ENCODE results near the gene SCN9A.

The SCN9A gene

DNA sequence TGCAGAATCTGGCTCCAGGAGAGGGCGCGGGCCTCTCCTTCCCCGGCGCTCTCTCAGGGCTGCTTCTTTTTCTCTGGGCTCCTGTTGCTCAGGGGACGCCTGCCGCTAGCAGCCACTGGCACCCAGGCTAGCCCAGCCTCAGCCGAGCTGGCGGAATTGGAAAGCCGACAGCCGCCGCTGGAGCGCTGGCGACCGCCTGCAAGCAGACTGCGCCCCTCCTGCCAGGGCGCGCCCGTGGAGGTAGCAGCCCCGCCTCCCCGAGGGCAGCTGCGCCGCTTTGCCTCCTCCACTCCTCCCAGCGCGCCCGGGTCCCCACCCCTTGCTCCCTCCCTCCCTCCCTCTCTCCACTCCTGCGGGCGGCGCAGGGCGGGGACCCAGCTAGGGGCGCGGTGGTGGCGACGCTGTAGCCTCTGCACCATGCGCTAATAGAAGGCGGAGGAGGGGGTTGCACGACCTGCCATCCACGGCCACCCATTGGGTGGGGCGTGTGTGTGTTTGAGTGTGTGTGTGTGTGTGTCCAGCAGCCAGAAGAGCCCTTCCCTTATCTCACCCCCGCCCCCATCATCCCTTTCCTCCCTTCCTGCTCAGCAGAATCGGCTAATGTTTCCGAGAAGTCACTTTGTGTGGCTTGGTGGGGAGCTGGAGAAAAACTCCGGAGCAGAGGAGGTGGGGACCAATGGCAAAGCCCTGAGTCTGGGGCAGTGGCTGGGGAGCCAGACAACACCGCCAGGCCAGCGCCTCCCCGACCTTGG is at the start of gene SCN9A:
Gene SCN9A (minus strand): TSS at position 209 of the 752 bp plus-strand sequence. CDS start 64,188 bp downstream, outside the sequence.
- TF ChIP-seq, protein P1, sequence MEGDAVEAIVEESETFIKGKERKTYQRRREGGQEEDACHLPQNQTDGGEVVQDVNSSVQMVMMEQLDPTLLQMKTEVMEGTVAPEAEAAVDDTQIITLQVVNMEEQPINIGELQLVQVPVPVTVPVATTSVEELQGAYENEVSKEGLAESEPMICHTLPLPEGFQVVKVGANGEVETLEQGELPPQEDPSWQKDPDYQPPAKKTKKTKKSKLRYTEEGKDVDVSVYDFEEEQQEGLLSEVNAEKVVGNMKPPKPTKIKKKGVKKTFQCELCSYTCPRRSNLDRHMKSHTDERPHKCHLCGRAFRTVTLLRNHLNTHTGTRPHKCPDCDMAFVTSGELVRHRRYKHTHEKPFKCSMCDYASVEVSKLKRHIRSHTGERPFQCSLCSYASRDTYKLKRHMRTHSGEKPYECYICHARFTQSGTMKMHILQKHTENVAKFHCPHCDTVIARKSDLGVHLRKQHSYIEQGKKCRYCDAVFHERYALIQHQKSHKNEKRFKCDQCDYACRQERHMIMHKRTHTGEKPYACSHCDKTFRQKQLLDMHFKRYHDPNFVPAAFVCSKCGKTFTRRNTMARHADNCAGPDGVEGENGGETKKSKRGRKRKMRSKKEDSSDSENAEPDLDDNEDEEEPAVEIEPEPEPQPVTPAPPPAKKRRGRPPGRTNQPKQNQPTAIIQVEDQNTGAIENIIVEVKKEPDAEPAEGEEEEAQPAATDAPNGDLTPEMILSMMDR (IDR thresholded peaks at IDR 0.05; ENCODE audit: poor library complexity, severe bottlenecking): peak; percentile 34
- Histone ChIP-seq H3K4me1 (ENCODE audit: insufficient read depth, poor library complexity, severe bottlenecking) (no peaks in the 10 kb centered on the region), H3K4me3 (ENCODE audit: severe bottlenecking) (peak within 1 kb of the TSS; percentile 34), H3K36me3 (ENCODE audit: low read depth) (no peaks in the 10 kb centered on the region), H3K27ac (ENCODE audit: poor library complexity, severe bottlenecking) (no peak within 1 kb of the TSS), H3K27me3 (ENCODE audit: insufficient read depth, poor library complexity, severe bottlenecking) (peaks cover 14% of the 10 kb centered on the region), H3K9me3 (ENCODE audit: severe bottlenecking) (no peaks in the 10 kb centered on the region)
- ATAC-seq (ENCODE audit: low read depth): peak; percentile 83
- peak; percentile 74 for DNase-seq (ENCODE audit: low spot score)

DNA sequence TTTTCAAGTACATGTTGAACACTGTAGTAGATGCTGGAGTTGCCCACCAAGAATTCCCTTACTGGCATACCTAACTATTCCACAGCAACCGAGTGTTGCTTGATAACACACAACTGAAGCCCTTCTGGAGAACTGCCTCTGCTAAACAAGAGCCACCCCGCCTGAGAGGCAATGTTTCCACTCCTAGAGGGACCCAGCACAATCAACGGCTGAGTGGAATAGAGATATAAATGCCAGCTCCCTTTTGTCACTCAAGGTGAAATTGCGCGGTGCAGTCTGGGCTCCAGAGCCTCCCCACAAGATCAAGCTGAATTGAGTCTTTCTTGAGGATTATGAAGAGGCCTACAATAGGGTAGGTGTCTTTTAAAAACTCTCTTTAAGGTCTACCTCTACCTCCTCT is 49.1 kb upstream of the SCN9A start:
- H3K36me3 ChIP-seq (ENCODE audit: low read depth): no peaks in the 10 kb centered on the region
- TF ChIP-seq, protein P1 (IDR thresholded peaks at IDR 0.05; ENCODE audit: poor library complexity, severe bottlenecking): no peak
- no peaks in the 10 kb centered on the region for H3K9me3 ChIP-seq (ENCODE audit: severe bottlenecking)
- no peaks in the 10 kb centered on the region for H3K4me1 ChIP-seq (ENCODE audit: insufficient read depth, poor library complexity, severe bottlenecking)
- no peak overlapping the region for H3K27ac ChIP-seq (ENCODE audit: poor library complexity, severe bottlenecking)
- ATAC-seq (ENCODE audit: low read depth): no peak
- no peaks in the 10 kb centered on the region for H3K27me3 ChIP-seq (ENCODE audit: insufficient read depth, poor library complexity, severe bottlenecking)
- DNase-seq (ENCODE audit: low spot score): no peak
- H3K4me3 ChIP-seq (ENCODE audit: severe bottlenecking): no peak overlapping the region

DNA sequence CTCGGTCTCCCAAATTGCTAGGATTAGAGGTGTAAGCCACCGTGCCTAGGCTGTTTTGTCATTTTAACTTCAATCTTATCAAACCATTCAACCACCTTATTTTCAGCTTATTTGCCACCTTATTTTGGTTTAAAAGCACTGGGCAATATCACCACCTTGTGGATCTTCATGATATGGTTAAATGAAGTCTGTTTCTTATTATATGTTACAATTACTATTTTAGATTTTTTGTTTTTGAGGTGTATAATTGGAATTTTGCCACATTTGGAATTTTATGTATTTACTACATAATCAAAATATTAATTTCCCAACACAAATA is 43.8 kb upstream of the SCN9A start:
- H3K4me1 ChIP-seq (ENCODE audit: insufficient read depth, poor library complexity, severe bottlenecking): no peaks in the 10 kb centered on the region
- no peaks in the 10 kb centered on the region for H3K36me3 ChIP-seq (ENCODE audit: low read depth)
- H3K27me3 ChIP-seq (ENCODE audit: insufficient read depth, poor library complexity, severe bottlenecking): no peaks in the 10 kb centered on the region
- no peaks in the 10 kb centered on the region for H3K9me3 ChIP-seq (ENCODE audit: severe bottlenecking)
- no peak overlapping the region for H3K4me3 ChIP-seq (ENCODE audit: severe bottlenecking)
- no peak for DNase-seq (ENCODE audit: low spot score)
- H3K27ac ChIP-seq (ENCODE audit: poor library complexity, severe bottlenecking): no peak overlapping the region
- TF ChIP-seq, protein P1 (IDR thresholded peaks at IDR 0.05; ENCODE audit: poor library complexity, severe bottlenecking): peak; percentile 80
- ATAC-seq (ENCODE audit: low read depth): peak; percentile 48; the same call in 1 of the 3 replicates

DNA sequence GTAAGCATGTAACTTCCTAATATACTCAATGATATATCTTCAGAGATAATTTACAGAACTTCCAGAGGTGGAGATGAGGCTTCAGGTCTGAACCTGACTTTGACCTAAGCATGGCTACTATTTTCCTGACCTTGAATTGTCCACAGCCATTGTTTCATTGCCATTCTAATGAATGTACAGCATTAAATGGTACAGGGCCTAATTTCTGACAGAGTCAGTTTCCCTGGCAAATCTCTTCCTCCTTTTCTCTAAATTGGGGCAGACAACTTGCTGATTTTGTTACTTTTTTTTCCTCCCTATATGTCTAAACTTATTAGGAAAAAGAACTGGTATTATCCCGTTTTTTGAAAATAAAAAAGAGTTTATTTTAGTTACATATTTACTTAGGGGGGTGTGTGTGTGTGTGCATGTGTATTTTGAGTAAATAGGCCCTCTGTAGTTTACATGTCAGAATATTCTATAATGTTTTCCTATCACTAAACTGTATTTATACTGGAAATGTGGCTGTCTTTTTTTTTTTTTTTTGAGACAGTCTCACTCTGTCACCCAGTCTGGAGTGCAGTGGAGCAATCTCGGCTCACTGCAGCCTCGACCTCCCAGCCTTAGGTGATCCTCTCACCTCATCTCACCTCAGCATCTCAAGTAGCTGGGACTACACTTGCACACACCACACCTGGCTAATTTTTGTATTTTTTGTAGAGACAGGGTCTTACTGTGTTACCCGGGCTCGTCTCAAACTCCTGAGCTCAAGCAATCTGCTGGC is 43.3 kb upstream of the SCN9A start:
- 0 out of 3 replicates have a peak, but pooled peaks have one; percentile 25 for ATAC-seq (ENCODE audit: low read depth)
- no peaks in the 10 kb centered on the region for H3K36me3 ChIP-seq (ENCODE audit: low read depth)
- H3K9me3 ChIP-seq (ENCODE audit: severe bottlenecking): no peaks in the 10 kb centered on the region
- no peaks in the 10 kb centered on the region for H3K27me3 ChIP-seq (ENCODE audit: insufficient read depth, poor library complexity, severe bottlenecking)
- no peaks in the 10 kb centered on the region for H3K4me1 ChIP-seq (ENCODE audit: insufficient read depth, poor library complexity, severe bottlenecking)
- H3K4me3 ChIP-seq (ENCODE audit: severe bottlenecking): no peak overlapping the region
- H3K27ac ChIP-seq (ENCODE audit: poor library complexity, severe bottlenecking): no peak overlapping the region
- DNase-seq (ENCODE audit: low spot score): no peak
- TF ChIP-seq, protein P1 (IDR thresholded peaks at IDR 0.05; ENCODE audit: poor library complexity, severe bottlenecking): no peak

Measured in RWPE2 (cell line).